Peyer's patch (tissue), 4 donors: ENCODE measurements around the gene LDLRAD4.

Source experiments
- CTCF ChIP-seq, 6 experiments: fragments of 450-650 bp in 4 of 6; fragments of 200-600 bp in 2 of 6; sonication (generic) in 1 of 6; IDR thresholded peaks; one replicate each; pipeline ENCODE4 v1.5.1; 2017 to 2019; ENCODE audit warnings: antibody characterized with exemption in 6 of 6, mild to moderate bottlenecking in 3 of 6, moderate library complexity in 1 of 6
- POLR2A ChIP-seq, 2 donors: fragments of 450-650 bp; IDR thresholded peaks; one replicate each; pipeline ENCODE4 v1.5.1; 2017; ENCODE audit warnings: antibody characterized with exemption in 2 of 2, mild to moderate bottlenecking in 2 of 2, moderate library complexity in 2 of 2

GRCh38 chr18:13577091-13577697 lies 358.6 kb downstream of the LDLRAD4 start:
- no peak for TF ChIP-seq CTCF (IDR thresholded peaks at IDR 0.05)
- TF ChIP-seq POLR2A (IDR thresholded peaks at IDR 0.05), result no peak
